ENCODE data around the gene ARHGDIA. TPM values are rescaled to one million over a fixed set of nuclear protein-coding genes. Genes with fewer than 3 reads are reported as not detected.
A peak's percentile ranks its signal among the peaks of the same experiment; 100 is the strongest.

Gene ARHGDIA
- polyA plus RNA-seq, 1 donor from 2014 or later, result 16.1 TPM

- H3K4me2 ChIP-seq (ENCODE audit: low read length), result peak overlapping the region; percentile 80
- TF ChIP-seq SMC3 (conservative IDR thresholded peaks at IDR 0.05; ENCODE audit: poor library complexity) (no peak), REST (IDR thresholded peaks at IDR 0.05; ENCODE audit: borderline replicate concordance) (no peak), EP300 (conservative IDR thresholded peaks at IDR 0.05; ENCODE audit: poor library complexity, severe bottlenecking) (no peak), MXI1 (conservative IDR thresholded peaks at IDR 0.05; ENCODE audit: poor library complexity, severe bottlenecking) (no peak), TAF1 (IDR thresholded peaks at IDR 0.05; ENCODE audit: low read depth) (no peak), POLR2AphosphoS5 (IDR thresholded peaks at IDR 0.05) (no peak), EZH2 (IDR thresholded peaks at IDR 0.05; ENCODE audit: borderline replicate concordance, insufficient read depth, low read length, poor library complexity, severe bottlenecking) (no peak), RAD21 (conservative IDR thresholded peaks at IDR 0.05) (no peak), CTCF (IDR thresholded peaks at IDR 0.05; ENCODE audit: poor library complexity, severe bottlenecking) (no peak)
- H3K27me3 ChIP-seq (ENCODE audit: insufficient read depth, low read depth, low read length), result no peaks in the 10 kb centered on the region
- no peaks in the 10 kb centered on the region for H3K36me3 ChIP-seq (ENCODE audit: insufficient read depth, low read length)
- no peaks in the 10 kb centered on the region for H3K9me2 ChIP-seq (ENCODE audit: insufficient read depth, low read length)
- no peaks in the 10 kb centered on the region for H3K9me3 ChIP-seq (ENCODE audit: low read length)
- H3K9ac ChIP-seq (ENCODE audit: low read length), result peak overlapping the region; percentile 98
- peak overlapping the region; percentile 97 for H3K4me3 ChIP-seq (ENCODE audit: low read length)
- no peaks in the 10 kb centered on the region for H3F3A ChIP-seq (ENCODE audit: insufficient read depth, low read length, poor library complexity, severe bottlenecking)
- no peak overlapping the region for H2AFZ ChIP-seq (ENCODE audit: low read depth, low read length)
- peaks cover 29% of the 10 kb centered on the region for H3K79me2 ChIP-seq (replicated peaks; ENCODE audit: insufficient read depth, low read length)
- H3K27ac ChIP-seq (ENCODE audit: low read length), result peak overlapping the region; percentile 77
- H4K20me1 ChIP-seq (ENCODE audit: insufficient read depth), result peaks cover 4% of the 10 kb centered on the region
These were observed 37.0 kb downstream of the ARHGDIA start for GRCh38 chr17:81833921-81834830.

GRCh38 chr17:81833160-81833920 is 37.8 kb downstream of the ARHGDIA start, which contains the start of gene MCRIP1:
Gene MCRIP1 (minus strand): TSS chr17:81833291. CDS start chr17:81824506, 8,785 bp downstream.
- H3K27ac ChIP-seq (ENCODE audit: low read length), result peak within 1 kb of the TSS; percentile 77
- H2AFZ ChIP-seq (ENCODE audit: low read depth, low read length), result peak within 1 kb of the TSS; percentile 65
- no peaks in the 10 kb centered on the region for H3K9me2 ChIP-seq (ENCODE audit: insufficient read depth, low read length)
- peaks cover 29% of the 10 kb centered on the region for H3K79me2 ChIP-seq (replicated peaks; ENCODE audit: insufficient read depth, low read length)
- no peaks in the 10 kb centered on the region for H3F3A ChIP-seq (ENCODE audit: insufficient read depth, low read length, poor library complexity, severe bottlenecking)
- peak; percentile 93 for TF ChIP-seq POLR2AphosphoS5 (IDR thresholded peaks at IDR 0.05)
- no peak for TF ChIP-seq EZH2 (IDR thresholded peaks at IDR 0.05; ENCODE audit: borderline replicate concordance, insufficient read depth, low read length, poor library complexity, severe bottlenecking)
- TF ChIP-seq EP300 (conservative IDR thresholded peaks at IDR 0.05; ENCODE audit: poor library complexity, severe bottlenecking), result no peak
- TF ChIP-seq MXI1 (conservative IDR thresholded peaks at IDR 0.05; ENCODE audit: poor library complexity, severe bottlenecking), result peak; percentile 87
- TF ChIP-seq SMC3 (conservative IDR thresholded peaks at IDR 0.05; ENCODE audit: poor library complexity), result no peak
- no peak for TF ChIP-seq RAD21 (conservative IDR thresholded peaks at IDR 0.05)
- TF ChIP-seq CTCF (IDR thresholded peaks at IDR 0.05; ENCODE audit: poor library complexity, severe bottlenecking), result no peak
- TF ChIP-seq REST (IDR thresholded peaks at IDR 0.05; ENCODE audit: borderline replicate concordance), result peak; percentile 65
- TF ChIP-seq TAF1 (IDR thresholded peaks at IDR 0.05; ENCODE audit: low read depth), result peak; percentile 34
- H4K20me1 ChIP-seq (ENCODE audit: insufficient read depth), result peaks cover 8% of the 10 kb centered on the region
- H3K27me3 ChIP-seq (ENCODE audit: insufficient read depth, low read depth, low read length), result no peaks in the 10 kb centered on the region
- H3K9me3 ChIP-seq (ENCODE audit: low read length), result no peaks in the 10 kb centered on the region
- peak within 1 kb of the TSS; percentile 99 for H3K4me3 ChIP-seq (ENCODE audit: low read length)
- peak within 1 kb of the TSS; percentile 97 for H3K4me2 ChIP-seq (ENCODE audit: low read length)
- H3K9ac ChIP-seq (ENCODE audit: low read length), result peak within 1 kb of the TSS; percentile 98
- no peaks in the 10 kb centered on the region for H3K36me3 ChIP-seq (ENCODE audit: insufficient read depth, low read length)
